ENCODE data around the gene DUSP6.

DUSP6 gene

DNA sequence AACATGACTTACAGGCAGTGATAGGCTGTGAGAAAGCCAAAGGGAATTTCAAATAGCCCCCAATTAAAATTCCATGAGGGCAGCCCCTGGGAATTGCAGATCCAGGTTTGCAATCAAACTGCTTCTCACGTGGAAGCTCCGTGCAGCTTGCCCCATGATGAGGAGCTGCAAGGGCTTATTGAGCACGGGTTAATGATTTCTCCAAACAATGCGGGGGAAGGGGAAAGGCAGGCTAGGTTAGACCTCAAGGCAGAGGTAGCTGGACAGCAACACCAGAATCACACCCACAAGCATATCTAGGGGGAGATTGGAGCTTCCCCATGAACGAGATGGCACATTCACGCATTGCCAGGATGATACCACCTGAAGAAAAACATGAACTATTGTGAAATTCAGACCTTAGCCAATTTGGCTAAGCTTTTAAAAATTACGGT is 5.0 kb upstream of the DUSP6 start:
- TF ChIP-seq, protein P1, sequence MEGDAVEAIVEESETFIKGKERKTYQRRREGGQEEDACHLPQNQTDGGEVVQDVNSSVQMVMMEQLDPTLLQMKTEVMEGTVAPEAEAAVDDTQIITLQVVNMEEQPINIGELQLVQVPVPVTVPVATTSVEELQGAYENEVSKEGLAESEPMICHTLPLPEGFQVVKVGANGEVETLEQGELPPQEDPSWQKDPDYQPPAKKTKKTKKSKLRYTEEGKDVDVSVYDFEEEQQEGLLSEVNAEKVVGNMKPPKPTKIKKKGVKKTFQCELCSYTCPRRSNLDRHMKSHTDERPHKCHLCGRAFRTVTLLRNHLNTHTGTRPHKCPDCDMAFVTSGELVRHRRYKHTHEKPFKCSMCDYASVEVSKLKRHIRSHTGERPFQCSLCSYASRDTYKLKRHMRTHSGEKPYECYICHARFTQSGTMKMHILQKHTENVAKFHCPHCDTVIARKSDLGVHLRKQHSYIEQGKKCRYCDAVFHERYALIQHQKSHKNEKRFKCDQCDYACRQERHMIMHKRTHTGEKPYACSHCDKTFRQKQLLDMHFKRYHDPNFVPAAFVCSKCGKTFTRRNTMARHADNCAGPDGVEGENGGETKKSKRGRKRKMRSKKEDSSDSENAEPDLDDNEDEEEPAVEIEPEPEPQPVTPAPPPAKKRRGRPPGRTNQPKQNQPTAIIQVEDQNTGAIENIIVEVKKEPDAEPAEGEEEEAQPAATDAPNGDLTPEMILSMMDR (IDR thresholded peaks at IDR 0.05; ENCODE audit: extremely low read depth, missing control alignments) = no peak
- DNase-seq (ENCODE audit: low spot score) = no peak

DNA sequence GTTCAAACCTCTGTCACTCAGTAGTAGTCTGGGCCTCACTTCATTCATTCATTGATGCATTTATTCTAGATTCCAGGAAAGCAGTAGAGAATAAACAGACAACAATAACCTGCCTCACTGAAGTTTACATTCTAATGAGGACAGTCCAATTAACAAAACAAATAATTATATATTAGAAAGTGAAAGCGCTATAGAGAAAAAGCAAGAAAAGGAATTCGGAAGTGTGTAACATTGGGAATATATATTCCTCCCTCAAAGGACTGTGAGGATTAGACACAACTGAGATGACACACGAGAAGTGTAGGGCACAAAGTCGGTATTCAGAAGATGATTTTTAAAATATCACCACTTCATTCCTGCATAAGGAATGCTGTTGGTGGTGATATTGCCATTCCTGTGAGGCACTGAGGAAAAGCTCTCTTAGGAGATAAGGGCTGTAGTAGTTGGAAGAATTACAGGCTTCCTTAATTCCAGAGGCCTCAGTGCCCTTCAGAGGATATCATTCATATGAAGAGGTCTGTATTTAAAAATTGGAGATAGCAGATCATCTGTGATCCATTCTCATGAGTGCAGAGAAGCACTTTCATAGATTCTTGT is 3.9 kb upstream of the DUSP6 start:
- TF ChIP-seq, protein P1 (IDR thresholded peaks at IDR 0.05; ENCODE audit: extremely low read depth, missing control alignments) = no peak
- DNase-seq (ENCODE audit: low spot score) = no peak

DNA sequence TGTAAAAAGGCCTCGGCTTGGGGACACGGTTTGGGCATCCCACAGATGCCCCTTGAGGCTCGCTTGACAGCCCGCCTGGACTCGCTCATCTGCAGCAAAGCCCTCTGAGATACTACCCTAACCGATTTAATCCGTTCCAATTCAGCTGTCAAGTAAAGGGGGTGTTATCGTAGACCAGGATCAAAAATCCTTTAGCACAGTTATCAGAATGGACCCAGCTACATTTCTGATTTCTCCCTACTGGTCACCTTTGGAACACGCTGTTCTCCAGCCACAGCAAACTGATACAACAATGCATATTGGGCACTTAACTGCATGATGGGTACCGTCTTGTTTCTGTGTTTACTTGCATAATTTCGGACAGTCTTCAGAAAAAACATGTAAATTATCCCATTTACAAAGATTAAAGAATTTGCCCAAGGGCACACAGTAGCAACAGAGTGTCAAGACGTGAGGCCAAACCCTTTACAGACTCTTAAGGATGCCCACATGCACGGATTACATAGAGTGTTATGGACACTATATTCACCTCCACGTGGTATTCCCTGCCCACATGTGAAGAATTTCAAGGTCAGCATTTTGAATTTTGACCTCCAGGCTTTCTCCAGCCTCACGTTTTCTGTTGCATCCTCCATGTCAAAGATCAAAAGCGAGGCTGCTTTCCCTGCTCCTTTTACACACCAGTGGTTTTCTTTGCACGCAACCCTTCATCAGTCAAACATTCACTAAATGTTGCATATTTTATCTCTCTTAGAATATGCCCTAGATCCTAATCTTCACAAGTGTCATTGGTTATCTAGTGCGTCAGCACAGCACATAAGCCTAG is 3.2 kb upstream of the DUSP6 start:
- TF ChIP-seq, protein P1 (IDR thresholded peaks at IDR 0.05; ENCODE audit: extremely low read depth, missing control alignments) = no peak
- DNase-seq (ENCODE audit: low spot score) = no peak

GRCh38 chr12:89354612-89355067 is 2.3 kb upstream of the DUSP6 start:
- DNase-seq (ENCODE audit: low spot score) = peak; percentile 42
- TF ChIP-seq, protein P1 (IDR thresholded peaks at IDR 0.05; ENCODE audit: extremely low read depth, missing control alignments) = no peak

DNA sequence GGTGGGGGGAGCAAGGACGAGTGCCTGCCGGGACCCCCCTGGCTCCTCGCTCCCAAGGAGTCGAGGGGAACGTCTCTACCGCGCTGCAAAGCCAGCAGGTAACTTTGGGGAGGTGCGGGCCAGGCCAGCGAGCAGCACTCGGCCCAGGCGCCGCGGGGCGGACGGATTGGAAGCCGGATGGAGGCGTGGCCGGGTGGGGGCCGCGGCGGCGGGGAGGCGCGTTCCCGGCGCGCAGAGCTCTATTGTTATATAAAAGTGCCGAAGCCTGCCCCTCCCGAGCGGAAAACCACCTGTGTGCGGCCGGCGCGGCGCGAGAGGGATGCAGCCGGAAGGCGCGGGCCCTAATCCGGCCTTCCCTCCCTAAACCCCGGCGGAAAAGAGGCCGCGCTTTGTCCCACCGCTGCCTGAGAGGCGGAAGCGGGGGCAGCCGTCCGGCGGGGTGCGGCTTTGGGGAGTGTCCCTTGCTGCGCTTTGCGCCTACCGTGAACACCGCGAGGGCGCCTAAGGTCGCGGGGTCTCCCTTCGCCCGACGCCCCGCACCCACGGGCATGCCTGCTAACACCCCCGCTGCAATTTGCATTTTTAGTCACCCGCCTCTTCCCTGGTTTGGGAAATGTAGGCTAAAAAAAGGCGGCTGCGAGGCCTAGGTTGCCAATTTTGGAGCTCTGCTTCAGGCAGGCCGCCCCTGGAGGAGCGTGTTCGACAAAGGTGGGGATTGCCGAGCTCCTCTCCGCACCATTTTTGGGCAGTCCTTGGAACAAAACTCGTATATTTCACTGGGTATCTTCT is 1.7 kb upstream of the DUSP6 start:
- DNase-seq (ENCODE audit: low spot score) = peak; percentile 70
- TF ChIP-seq, protein P1 (IDR thresholded peaks at IDR 0.05; ENCODE audit: extremely low read depth, missing control alignments) = no peak

- DNase-seq (ENCODE audit: low spot score) = peak; percentile 65
Observed at GRCh38 chr12:89353188-89353822, 1.0 kb upstream of the DUSP6 start.

More at GRCh38 chr12:89353188-89353822, 1.0 kb upstream of the DUSP6 start:
- TF ChIP-seq, protein P1 (IDR thresholded peaks at IDR 0.05; ENCODE audit: extremely low read depth, missing control alignments) = no peak
